ENCODE measurements around the gene JARID2. TPM values are rescaled to one million over a fixed set of nuclear protein-coding genes. Genes with fewer than 3 reads are reported as not detected.

The JARID2 gene
- total and polyA plus RNA-seq, 2 of the 13 experiments (the other 11 are each of a cell fraction or from before 2014, with no cell fraction given): 7.5 to 10.3 TPM

DNA sequence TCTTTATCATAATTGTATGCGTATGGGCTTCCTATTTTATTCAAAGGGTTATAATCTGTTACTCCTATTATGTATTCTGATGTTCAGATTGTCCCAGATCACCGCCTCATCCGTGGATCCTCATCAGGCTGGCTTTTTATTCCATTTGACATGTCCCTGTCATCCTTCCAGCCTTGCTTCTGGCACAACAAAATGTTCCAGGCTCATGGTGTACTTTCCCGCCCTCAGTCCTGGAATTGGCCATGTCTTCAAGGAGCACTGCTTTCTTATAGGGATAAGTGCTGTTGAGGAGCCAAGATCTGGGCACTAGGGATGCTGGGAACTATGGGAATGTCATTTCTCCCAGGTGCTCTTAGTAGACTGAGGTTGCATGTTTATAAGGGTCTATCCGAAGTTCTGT is 207.8 kb downstream of the JARID2 start (continued):
- TF ChIP-seq, protein P1, sequence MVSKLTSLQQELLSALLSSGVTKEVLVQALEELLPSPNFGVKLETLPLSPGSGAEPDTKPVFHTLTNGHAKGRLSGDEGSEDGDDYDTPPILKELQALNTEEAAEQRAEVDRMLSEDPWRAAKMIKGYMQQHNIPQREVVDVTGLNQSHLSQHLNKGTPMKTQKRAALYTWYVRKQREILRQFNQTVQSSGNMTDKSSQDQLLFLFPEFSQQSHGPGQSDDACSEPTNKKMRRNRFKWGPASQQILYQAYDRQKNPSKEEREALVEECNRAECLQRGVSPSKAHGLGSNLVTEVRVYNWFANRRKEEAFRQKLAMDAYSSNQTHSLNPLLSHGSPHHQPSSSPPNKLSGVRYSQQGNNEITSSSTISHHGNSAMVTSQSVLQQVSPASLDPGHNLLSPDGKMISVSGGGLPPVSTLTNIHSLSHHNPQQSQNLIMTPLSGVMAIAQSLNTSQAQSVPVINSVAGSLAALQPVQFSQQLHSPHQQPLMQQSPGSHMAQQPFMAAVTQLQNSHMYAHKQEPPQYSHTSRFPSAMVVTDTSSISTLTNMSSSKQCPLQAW (CRISPR knock-in tag; IDR thresholded peaks at IDR 0.05): no peak
- TF ChIP-seq, protein P2, sequence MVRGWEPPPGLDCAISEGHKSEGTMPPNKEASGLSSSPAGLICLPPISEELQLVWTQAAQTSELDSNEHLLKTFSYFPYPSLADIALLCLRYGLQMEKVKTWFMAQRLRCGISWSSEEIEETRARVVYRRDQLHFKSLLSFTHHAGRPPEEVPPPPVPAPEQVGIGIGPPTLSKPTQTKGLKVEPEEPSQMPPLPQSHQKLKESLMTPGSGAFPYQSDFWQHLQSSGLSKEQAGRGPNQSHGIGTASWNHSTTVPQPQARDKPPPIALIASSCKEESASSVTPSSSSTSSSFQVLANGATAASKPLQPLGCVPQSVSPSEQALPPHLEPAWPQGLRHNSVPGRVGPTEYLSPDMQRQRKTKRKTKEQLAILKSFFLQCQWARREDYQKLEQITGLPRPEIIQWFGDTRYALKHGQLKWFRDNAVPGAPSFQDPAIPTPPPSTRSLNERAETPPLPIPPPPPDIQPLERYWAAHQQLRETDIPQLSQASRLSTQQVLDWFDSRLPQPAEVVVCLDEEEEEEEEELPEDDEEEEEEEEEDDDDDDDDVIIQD (CRISPR knock-in tag; IDR thresholded peaks at IDR 0.05; ENCODE audit: low read depth): no peak
- TF ChIP-seq POLR2AphosphoS5 (IDR thresholded peaks at IDR 0.05; ENCODE audit: low read depth, low read length) (no peak), ZEB1 (IDR thresholded peaks at IDR 0.05; ENCODE audit: insufficient replicate concordance, low read depth) (no peak), ZNF282 (IDR thresholded peaks at IDR 0.05; ENCODE audit: partially characterized antibody) (no peak), SOX13 (IDR thresholded peaks at IDR 0.05) (no peak), SOX13 (CRISPR knock-in tag; conservative IDR thresholded peaks at IDR 0.05 in 1 of 2, IDR thresholded peaks at IDR 0.05 in 1 of 2) (no peak), TCF12 (IDR thresholded peaks at IDR 0.05) (no peak), TCF12 (CRISPR knock-in tag; IDR thresholded peaks at IDR 0.05) (no peak), SYNCRIP (IDR thresholded peaks at IDR 0.05; ENCODE audit: insufficient read depth, low read depth, low read length) (no peak)
- TF ChIP-seq, protein P3, sequence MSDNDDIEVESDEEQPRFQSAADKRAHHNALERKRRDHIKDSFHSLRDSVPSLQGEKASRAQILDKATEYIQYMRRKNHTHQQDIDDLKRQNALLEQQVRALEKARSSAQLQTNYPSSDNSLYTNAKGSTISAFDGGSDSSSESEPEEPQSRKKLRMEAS (IDR thresholded peaks at IDR 0.05): no peak
- TF ChIP-seq, protein P4, sequence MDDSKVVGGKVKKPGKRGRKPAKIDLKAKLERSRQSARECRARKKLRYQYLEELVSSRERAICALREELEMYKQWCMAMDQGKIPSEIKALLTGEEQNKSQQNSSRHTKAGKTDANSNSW (CRISPR knock-in tag; IDR thresholded peaks at IDR 0.05; ENCODE audit: borderline replicate concordance): no peak

All from HepG2 (cell line).